Bronchial epithelial cell (primary cell): ENCODE measurements around the gene TRAPPC12. TPM values are rescaled to one million over a fixed set of nuclear protein-coding genes. Genes with fewer than 3 reads are reported as not detected.
"Not testable (repeated sequence)": the region's sequence is repeated elsewhere in the genome, so short reads cannot be mapped to it uniquely, and the experiment has no call there.

ENCODE experiments used
- DNase-seq: peaks from one replicate; pipeline ENCODE4 v3.0.0-alpha.2; 2010; ENCODE audit warnings: low read depth
- FAIRE-seq: peaks from 2 replicates; lab custom pipeline; 2011; peaks lifted over from hg19 to GRCh38; lab: Jason Lieb, UNC
- H3K27me3 ChIP-seq: 2 replicates; pipeline ENCODE4 v1.5.1; 2011; ENCODE audit warnings: low read length; ENCODE audit not compliant: control insufficient read depth, insufficient read depth
- H3K36me3 ChIP-seq: 2 replicates; pipeline ENCODE4 v1.5.1; 2011; ENCODE audit warnings: low read length; ENCODE audit not compliant: control insufficient read depth, insufficient read depth
- H3K4me3 ChIP-seq: 2 replicates; pipeline ENCODE4 v1.5.1; 2011; ENCODE audit warnings: mild to moderate bottlenecking, low read depth, low read length, control low read depth
- total RNA-seq: library from RNA; depleted of rRNA; stranded (reverse); fragments of >200 nt; gene quantifications from 2 replicates; pipeline ENCODE4 v1.2.1, GENCODE V29; 2014
- TF ChIP-seq, protein P1 (sequence below): IDR thresholded peaks from 2 replicates; pipeline ENCODE4 v1.5.1; 2011; ENCODE audit warnings: mild to moderate bottlenecking, moderate library complexity, low read length, control low read depth, inconsistent platforms; ENCODE audit not compliant: insufficient read depth, severe bottlenecking

Gene TRAPPC12
- total RNA-seq, 1 donor from 2014 or later = 52.9 TPM

DNA sequence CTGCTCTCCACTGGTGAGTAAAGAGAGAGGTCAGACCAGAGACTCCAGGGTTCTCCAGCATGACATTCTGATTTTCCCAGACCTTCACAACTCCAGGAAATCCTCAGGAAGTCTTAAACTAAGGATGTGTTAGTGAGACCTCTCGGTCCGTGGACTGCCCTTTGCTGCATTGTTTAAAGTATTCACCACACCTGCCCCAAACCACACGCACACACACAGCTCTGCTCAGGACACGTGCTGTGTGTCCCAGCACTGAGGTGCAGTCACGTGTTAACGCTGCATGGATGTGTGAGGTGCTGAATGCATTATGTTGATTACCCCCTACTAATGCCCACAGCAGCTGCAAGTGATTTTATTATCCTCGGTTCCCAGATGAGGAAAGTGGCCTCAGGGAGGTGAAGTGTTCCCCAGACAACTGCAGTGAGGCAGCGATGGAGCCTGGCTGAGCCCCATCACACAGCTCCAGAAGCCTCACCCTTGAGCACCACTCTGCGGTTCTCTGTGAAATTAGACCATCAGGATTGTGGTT, 68.4 kb downstream of the TRAPPC12 start:
- TF ChIP-seq, protein P1, sequence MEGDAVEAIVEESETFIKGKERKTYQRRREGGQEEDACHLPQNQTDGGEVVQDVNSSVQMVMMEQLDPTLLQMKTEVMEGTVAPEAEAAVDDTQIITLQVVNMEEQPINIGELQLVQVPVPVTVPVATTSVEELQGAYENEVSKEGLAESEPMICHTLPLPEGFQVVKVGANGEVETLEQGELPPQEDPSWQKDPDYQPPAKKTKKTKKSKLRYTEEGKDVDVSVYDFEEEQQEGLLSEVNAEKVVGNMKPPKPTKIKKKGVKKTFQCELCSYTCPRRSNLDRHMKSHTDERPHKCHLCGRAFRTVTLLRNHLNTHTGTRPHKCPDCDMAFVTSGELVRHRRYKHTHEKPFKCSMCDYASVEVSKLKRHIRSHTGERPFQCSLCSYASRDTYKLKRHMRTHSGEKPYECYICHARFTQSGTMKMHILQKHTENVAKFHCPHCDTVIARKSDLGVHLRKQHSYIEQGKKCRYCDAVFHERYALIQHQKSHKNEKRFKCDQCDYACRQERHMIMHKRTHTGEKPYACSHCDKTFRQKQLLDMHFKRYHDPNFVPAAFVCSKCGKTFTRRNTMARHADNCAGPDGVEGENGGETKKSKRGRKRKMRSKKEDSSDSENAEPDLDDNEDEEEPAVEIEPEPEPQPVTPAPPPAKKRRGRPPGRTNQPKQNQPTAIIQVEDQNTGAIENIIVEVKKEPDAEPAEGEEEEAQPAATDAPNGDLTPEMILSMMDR = no peak
- Histone ChIP-seq H3K4me3 (no peak overlapping the region), H3K27me3 (no peaks in the 10 kb centered on the region), H3K36me3 (peaks cover 29% of the 10 kb centered on the region)
- FAIRE-seq = peak; percentile 47
- DNase-seq = no peak

DNA sequence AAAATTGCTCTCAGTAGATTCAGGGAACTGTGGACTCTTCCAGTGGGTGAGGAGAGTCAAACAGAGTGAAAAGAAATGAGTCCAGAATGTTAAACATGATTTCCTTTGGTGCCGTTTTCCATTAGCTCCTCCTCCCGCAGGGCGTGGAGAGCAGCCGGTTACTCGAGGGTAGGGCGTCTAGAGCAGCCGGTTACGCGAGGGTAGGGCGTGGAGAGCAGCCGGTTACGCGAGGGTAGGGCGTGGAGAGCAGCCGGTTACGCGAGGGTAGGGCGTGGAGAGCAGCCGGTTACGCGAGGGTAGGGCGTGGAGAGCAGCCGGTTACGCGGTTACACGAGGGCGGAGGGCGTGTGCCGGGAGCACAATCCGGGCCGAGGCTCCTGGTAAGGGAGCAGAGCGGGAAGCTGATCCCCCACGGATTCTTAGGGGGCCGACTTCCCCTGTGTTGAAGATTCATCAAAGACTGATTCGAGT, 69.0 kb downstream of the TRAPPC12 start:
- DNase-seq, H3K4me3 ChIP-seq, H3K27me3 ChIP-seq, FAIRE-seq: not testable (repeated sequence)
- H3K36me3 ChIP-seq = peaks cover 33% of the 10 kb centered on the region

DNA sequence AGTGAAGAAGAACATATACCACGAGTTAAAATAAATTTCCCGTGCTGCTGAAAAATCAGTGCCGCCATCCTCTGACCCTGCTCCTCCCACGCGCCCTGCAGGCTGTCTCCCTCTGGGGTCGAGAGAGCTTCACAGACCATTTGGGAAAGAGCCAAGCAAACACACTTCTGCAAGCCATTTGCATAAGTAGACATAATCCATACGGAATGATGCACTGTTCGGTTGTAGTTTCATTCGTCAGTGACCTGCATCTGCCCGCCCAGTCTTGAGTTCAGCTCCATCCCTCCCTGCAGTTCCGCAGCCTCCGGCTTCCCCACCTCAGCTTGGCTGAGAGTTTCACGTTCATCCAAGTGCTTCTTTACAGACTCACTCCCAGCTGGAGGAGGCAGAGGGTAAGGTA, 69.6 kb downstream of the TRAPPC12 start:
- no peaks in the 10 kb centered on the region for H3K27me3 ChIP-seq
- DNase-seq (no peak), FAIRE-seq (no peak)
- H3K36me3 ChIP-seq = peaks cover 30% of the 10 kb centered on the region
- TF ChIP-seq, protein P1 = no peak
- H3K4me3 ChIP-seq = no peak overlapping the region

DNA sequence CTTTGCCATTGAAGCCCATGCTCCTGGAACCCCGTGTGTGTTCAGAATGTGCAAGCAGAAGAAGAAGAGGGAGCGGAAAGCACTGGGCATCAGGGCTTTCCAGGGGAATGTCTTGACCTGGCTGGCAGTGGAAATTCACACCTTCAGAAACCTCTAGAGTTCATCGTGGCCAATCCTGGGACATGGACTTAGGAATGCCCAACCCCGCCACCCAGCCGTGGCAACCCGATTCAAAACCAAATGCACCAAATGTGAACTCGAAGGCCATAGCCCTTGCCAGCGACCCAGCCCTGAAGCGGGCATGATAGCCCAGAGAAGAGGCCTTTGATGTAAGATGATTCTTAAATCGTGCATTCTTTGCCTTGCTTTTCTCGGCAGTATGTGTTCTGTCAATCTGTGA, 70.4 kb downstream of the TRAPPC12 start:
- no peaks in the 10 kb centered on the region for H3K27me3 ChIP-seq
- FAIRE-seq (no peak), DNase-seq (no peak)
- TF ChIP-seq, protein P1 = no peak
- peaks cover 30% of the 10 kb centered on the region for H3K36me3 ChIP-seq
- H3K4me3 ChIP-seq = no peak overlapping the region

DNA sequence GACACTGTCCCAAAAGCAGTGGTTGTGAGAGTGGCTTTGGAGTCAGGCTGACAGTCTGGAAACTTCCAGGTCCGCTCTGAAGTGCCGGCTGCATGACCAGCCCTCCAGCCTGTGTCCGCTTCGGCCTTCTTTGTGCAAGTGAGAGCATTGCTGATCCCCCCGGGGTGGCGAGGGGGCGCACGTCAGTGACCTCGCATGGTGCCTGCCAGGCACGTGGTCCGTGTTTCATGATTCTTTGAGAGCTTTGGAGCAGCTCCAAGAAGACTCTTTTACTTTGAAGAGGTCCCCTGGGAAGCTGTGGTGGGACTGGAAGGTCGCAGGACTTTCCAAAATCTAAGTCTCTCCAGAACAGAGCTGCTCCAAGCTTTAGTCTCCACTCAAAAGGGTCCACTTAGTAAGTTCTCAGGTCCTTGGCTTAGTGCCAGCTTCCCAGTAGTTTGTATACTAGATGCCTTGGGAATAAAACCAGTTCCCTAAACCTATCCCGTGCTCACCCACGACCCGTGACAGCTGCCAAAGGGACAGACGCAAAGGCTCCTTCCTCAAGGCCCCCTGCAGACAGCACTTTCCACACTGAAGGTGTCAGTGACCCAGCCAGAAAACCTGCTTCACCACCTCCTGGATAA, 71.0 kb downstream of the TRAPPC12 start:
- TF ChIP-seq, protein P1 = no peak
- H3K27me3 ChIP-seq = no peaks in the 10 kb centered on the region
- H3K4me3 ChIP-seq = no peak overlapping the region
- DNase-seq (no peak), FAIRE-seq (no peak)
- peaks cover 27% of the 10 kb centered on the region for H3K36me3 ChIP-seq

DNA sequence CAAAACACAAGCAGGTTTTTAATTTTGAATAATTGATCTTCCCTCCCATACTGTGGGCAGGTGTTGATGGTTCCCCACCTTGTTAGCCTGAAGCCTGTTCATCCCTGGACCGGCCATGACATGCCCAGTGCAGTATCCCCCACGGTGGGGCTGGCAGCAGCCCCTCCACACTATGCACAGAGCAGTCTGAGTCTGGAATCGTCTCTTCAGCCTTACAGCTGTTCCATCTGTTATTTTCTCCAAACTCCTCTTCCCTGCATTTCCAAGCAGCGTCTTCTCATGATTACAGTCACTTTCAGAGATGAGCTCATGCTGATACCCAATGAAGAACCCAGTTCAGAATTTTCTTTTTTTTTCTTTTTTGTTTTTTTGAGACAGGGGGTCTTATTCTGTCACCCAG, 71.7 kb downstream of the TRAPPC12 start:
- TF ChIP-seq, protein P1 = no peak
- DNase-seq (no peak), FAIRE-seq (no peak)
- Histone ChIP-seq H3K4me3 (no peak overlapping the region), H3K27me3 (no peaks in the 10 kb centered on the region), H3K36me3 (peaks cover 23% of the 10 kb centered on the region)
